ENCODE results near the gene COL8A1.

DNA sequence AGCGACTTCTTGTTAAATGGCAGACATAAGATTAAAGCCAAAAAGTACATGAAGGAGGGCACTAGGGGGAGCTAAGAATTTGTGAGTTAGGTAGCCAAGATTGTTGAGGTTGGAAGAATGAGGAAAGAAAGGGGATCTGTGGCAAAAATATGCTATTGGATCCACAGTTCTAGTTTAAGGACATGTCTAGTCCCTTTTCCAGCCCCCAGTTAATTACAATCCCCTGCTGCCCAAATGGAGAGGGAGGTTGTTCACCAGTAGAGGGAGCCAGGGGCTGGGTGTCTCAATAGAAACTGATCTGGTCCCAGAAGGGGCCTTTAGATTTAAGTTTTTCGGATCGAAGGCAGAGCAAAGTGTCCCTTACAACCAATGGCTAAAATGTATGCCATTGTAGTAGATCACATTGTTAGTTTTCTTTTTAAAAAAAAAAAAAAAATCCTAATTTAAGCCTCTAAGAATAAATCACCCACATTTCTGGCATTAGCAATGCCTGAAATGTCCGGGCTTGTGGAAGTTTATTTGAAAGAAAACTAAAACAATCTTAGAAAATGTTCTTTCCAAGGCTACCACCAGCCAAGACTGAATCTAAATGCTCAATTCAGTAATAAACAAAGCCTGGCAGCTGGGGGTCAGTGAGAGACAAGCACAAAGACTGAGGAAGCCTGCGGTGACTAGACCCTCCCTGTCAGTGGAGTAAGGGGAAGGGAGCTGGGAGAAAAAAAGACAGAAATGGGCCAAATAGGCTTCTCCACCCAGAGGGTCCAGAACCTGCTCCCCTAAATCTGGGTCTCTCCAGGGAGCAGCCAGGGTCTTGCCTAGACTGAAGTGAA is 7.1 kb downstream of the COL8A1 start:
- TF ChIP-seq, protein P1, sequence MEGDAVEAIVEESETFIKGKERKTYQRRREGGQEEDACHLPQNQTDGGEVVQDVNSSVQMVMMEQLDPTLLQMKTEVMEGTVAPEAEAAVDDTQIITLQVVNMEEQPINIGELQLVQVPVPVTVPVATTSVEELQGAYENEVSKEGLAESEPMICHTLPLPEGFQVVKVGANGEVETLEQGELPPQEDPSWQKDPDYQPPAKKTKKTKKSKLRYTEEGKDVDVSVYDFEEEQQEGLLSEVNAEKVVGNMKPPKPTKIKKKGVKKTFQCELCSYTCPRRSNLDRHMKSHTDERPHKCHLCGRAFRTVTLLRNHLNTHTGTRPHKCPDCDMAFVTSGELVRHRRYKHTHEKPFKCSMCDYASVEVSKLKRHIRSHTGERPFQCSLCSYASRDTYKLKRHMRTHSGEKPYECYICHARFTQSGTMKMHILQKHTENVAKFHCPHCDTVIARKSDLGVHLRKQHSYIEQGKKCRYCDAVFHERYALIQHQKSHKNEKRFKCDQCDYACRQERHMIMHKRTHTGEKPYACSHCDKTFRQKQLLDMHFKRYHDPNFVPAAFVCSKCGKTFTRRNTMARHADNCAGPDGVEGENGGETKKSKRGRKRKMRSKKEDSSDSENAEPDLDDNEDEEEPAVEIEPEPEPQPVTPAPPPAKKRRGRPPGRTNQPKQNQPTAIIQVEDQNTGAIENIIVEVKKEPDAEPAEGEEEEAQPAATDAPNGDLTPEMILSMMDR (IDR thresholded peaks at IDR 0.05; ENCODE audit: insufficient read depth, low read length): peak; percentile 14
- TF ChIP-seq GABPA (IDR thresholded peaks at IDR 0.05; ENCODE audit: low read depth): no peak
- no peak for TF ChIP-seq POLR2AphosphoS5 (IDR thresholded peaks at IDR 0.05; ENCODE audit: low read depth)
- TF ChIP-seq, protein P2, sequence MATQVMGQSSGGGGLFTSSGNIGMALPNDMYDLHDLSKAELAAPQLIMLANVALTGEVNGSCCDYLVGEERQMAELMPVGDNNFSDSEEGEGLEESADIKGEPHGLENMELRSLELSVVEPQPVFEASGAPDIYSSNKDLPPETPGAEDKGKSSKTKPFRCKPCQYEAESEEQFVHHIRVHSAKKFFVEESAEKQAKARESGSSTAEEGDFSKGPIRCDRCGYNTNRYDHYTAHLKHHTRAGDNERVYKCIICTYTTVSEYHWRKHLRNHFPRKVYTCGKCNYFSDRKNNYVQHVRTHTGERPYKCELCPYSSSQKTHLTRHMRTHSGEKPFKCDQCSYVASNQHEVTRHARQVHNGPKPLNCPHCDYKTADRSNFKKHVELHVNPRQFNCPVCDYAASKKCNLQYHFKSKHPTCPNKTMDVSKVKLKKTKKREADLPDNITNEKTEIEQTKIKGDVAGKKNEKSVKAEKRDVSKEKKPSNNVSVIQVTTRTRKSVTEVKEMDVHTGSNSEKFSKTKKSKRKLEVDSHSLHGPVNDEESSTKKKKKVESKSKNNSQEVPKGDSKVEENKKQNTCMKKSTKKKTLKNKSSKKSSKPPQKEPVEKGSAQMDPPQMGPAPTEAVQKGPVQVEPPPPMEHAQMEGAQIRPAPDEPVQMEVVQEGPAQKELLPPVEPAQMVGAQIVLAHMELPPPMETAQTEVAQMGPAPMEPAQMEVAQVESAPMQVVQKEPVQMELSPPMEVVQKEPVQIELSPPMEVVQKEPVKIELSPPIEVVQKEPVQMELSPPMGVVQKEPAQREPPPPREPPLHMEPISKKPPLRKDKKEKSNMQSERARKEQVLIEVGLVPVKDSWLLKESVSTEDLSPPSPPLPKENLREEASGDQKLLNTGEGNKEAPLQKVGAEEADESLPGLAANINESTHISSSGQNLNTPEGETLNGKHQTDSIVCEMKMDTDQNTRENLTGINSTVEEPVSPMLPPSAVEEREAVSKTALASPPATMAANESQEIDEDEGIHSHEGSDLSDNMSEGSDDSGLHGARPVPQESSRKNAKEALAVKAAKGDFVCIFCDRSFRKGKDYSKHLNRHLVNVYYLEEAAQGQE (IDR thresholded peaks at IDR 0.05; ENCODE audit: insufficient replicate concordance, low read depth): no peak
